Measurements from ENCODE around the gene ADK. TPM values are rescaled to one million over a fixed set of nuclear protein-coding genes. Genes with fewer than 3 reads are reported as not detected.
"Not testable (repeated sequence)": the region's sequence is repeated elsewhere in the genome, so short reads cannot be mapped to it uniquely, and the experiment has no call there.

Gene ADK
- total and polyA plus RNA-seq, 2 of the 4 experiments (the other 2 are of a cell fraction) = 30.6 to 40.9 TPM

GRCh38 chr10:74300074-74300621, 149.1 kb downstream of the ADK start:
- dilution Hi-C loops (cut with HindIII; ENCODE audit: low sequenced_read_pairs, unreplicated experiment); BruUV-seq (replicated peaks): not testable (repeated sequence)

More at GRCh38 chr10:74300074-74300621, 149.1 kb downstream of the ADK start:
- H3K4me2 ChIP-seq (ENCODE audit: low read depth, low read length); H3K27me3 ChIP-seq (ENCODE audit: control insufficient read depth, insufficient read depth, low read length); H2AFZ ChIP-seq (replicated peaks; ENCODE audit: low read length, poor library complexity); H3K9ac ChIP-seq (ENCODE audit: low read depth, low read length); H4K91ac ChIP-seq (ENCODE audit: insufficient read depth, low read depth, low read length); H3K23ac ChIP-seq (ENCODE audit: low read depth, low read length); H3K36me3 ChIP-seq (ENCODE audit: control insufficient read depth, insufficient read depth, low read length); H2BK5ac ChIP-seq (ENCODE audit: low read depth, low read length, poor library complexity, severe bottlenecking); ATAC-seq (ENCODE audit: low read depth); H3K4ac ChIP-seq (ENCODE audit: low read depth, low read length); H3K4me1 ChIP-seq (ENCODE audit: control insufficient read depth, insufficient read depth, low read length); H3K9me1 ChIP-seq (ENCODE audit: insufficient read depth, low read length); DNase-seq; H4K5ac ChIP-seq (ENCODE audit: low read depth, low read length); H4K20me1 ChIP-seq (ENCODE audit: insufficient read depth, low read length); H3K27ac ChIP-seq (ENCODE audit: insufficient read depth, low read length); H2BK20ac ChIP-seq (ENCODE audit: low read depth, low read length); intact Hi-C loops (cut with micrococcal nuclease); H3K14ac ChIP-seq (replicated peaks; ENCODE audit: low read depth, low read length); H4K8ac ChIP-seq (ENCODE audit: low read depth in 2 of 2, low read length in 2 of 2); H3K18ac ChIP-seq (ENCODE audit: low read depth, low read length); H2AK9ac ChIP-seq (replicated peaks; ENCODE audit: low read depth, low read length, poor library complexity); H3K4me3 ChIP-seq (ENCODE audit: insufficient read depth, low read depth, low read length); H2AK5ac ChIP-seq (ENCODE audit: low read depth, low read length); H2BK15ac ChIP-seq (ENCODE audit: low read depth, low read length); in situ Hi-C loops (cut with MboI; ENCODE audit: low sequenced_read_pairs); H2BK120ac ChIP-seq (ENCODE audit: low read depth, low read length); H3K56ac ChIP-seq (ENCODE audit: extremely low read depth, insufficient read depth, low read length); H3K9me3 ChIP-seq (ENCODE audit: control insufficient read depth, insufficient read depth, low read length): not testable (repeated sequence)
- WGBS, 2 experiments (ENCODE audit: extremely low coverage in 2 of 2, insufficient read length in 1 of 2) = no CpG with 5 or more reads among the region's 2 CpGs
- ChIA-PET POLR2A (ENCODE audit: unreplicated experiment) (interaction anchor here (0.7 kb wide), 1 partner anchor 75 kb away, joined by 17 read pairs; no protein-coding TSS in a partner anchor), CTCF (interaction anchor here (0.6 kb wide), 1 partner anchor 27 kb away, joined by 3 read pairs; no protein-coding TSS in a partner anchor)
- H3K79me1 ChIP-seq (ENCODE audit: low read depth in 1 of 2, low read length in 2 of 2) = peaks cover 8 to 18% of the 10 kb centered on the region in 2 experiments; a peak in 3 of 4 replicates

Data from IMR-90 (cell line).